ENCODE measurements around the gene ILDR1.

ILDR1 gene

GRCh38 chr3:121992601-121993560 lies 29.2 kb downstream of the ILDR1 start:
- no peak for DNase-seq

- DNase-seq: no peak
Measured at GRCh38 chr3:121989943-121990342, 32.1 kb downstream of the ILDR1 start.

- DNase-seq: no peak
Measured at GRCh38 chr3:121988146-121988545, 33.9 kb downstream of the ILDR1 start.

- no peak for DNase-seq
Measured at GRCh38 chr3:121985846-121986245, 36.2 kb downstream of the ILDR1 start.

GRCh38 chr3:121981473-121981872 lies 40.6 kb downstream of the ILDR1 start:
- no peak for DNase-seq

- DNase-seq: no peak
Measured at GRCh38 chr3:121980450-121980796, 41.6 kb downstream of the ILDR1 start.

- no peak for DNase-seq
Measured at GRCh38 chr3:121979734-121980449, 42.2 kb downstream of the ILDR1 start.

GRCh38 chr3:121979246-121979645 lies 42.8 kb downstream of the ILDR1 start:
- no peak for DNase-seq

- no peak for DNase-seq
Measured at GRCh38 chr3:121976727-121977126, 45.3 kb downstream of the ILDR1 start.

GRCh38 chr3:121975702-121976302 lies 46.2 kb downstream of the ILDR1 start:
- DNase-seq: no peak

GRCh38 chr3:121974601-121975111 lies 47.4 kb downstream of the ILDR1 start:
- DNase-seq: no peak

- no peak for DNase-seq
Measured at GRCh38 chr3:121970047-121970446, 52.0 kb downstream of the ILDR1 start.

GRCh38 chr3:121969631-121970030 lies 52.4 kb downstream of the ILDR1 start:
- DNase-seq: no peak

- DNase-seq: no peak
Measured at GRCh38 chr3:121963608-121964007, 58.4 kb downstream of the ILDR1 start.

- DNase-seq: no peak
Measured at GRCh38 chr3:121962443-121962842, 59.6 kb downstream of the ILDR1 start.

- DNase-seq: no peak
Measured at GRCh38 chr3:121961283-121961682, 60.8 kb downstream of the ILDR1 start.

GRCh38 chr3:121958801-121959200 lies 63.2 kb downstream of the ILDR1 start:
- no peak for DNase-seq

- DNase-seq: no peak
Measured at GRCh38 chr3:121957674-121958415, 64.2 kb downstream of the ILDR1 start.

GRCh38 chr3:121956363-121956762 lies 65.7 kb downstream of the ILDR1 start:
- no peak for DNase-seq

- no peak for DNase-seq
Measured at GRCh38 chr3:121951291-121951919, 70.6 kb downstream of the ILDR1 start.

- DNase-seq: no peak
Measured at GRCh38 chr3:121948641-121949040, 73.4 kb downstream of the ILDR1 start.

GRCh38 chr3:121943431-121943830 lies 78.6 kb downstream of the ILDR1 start:
- DNase-seq: no peak

Data from T-helper 9 cell (primary cell).